Fibroblast of skin of left biceps (primary cell): Measurements from ENCODE around the gene GRIK1.
A peak's percentile ranks its signal among the peaks of the same experiment; 100 is the strongest.

Experiments
- DNase-seq, 2 experiments: peaks; one replicate each; pipeline ENCODE4 v3.0.0-alpha.2; 2013; ENCODE audit warnings: low read depth in 2 of 2

GRIK1 gene

GRCh38 chr21:29718081-29718815 is 221.5 kb downstream of the GRIK1 start:
- no peak for DNase-seq

- no peak for DNase-seq
Measured at GRCh38 chr21:29717659-29718058, 222.1 kb downstream of the GRIK1 start.

- no peak for DNase-seq
Measured at GRCh38 chr21:29716753-29717152, 223.0 kb downstream of the GRIK1 start.

- DNase-seq = no peak
Measured at GRCh38 chr21:29715089-29715488, 224.7 kb downstream of the GRIK1 start.

- DNase-seq = no peak
Measured at GRCh38 chr21:29712818-29713217, 227.0 kb downstream of the GRIK1 start.

- DNase-seq = no peak
Measured at GRCh38 chr21:29711236-29711635, 228.6 kb downstream of the GRIK1 start.

- no peak for DNase-seq
Measured at GRCh38 chr21:29710498-29710897, 229.3 kb downstream of the GRIK1 start.

GRCh38 chr21:29708401-29708800 is 231.4 kb downstream of the GRIK1 start:
- no peak for DNase-seq

GRCh38 chr21:29704719-29705118 is 235.1 kb downstream of the GRIK1 start:
- DNase-seq = peak; percentile 12 to 21

- no peak for DNase-seq
Measured at GRCh38 chr21:29701676-29702075, 238.1 kb downstream of the GRIK1 start.

GRCh38 chr21:29697555-29698193 is 242.1 kb downstream of the GRIK1 start:
- DNase-seq = no peak

- DNase-seq = no peak
Measured at GRCh38 chr21:29696937-29697336, 242.9 kb downstream of the GRIK1 start.

GRCh38 chr21:29691616-29692491 is 247.9 kb downstream of the GRIK1 start:
- DNase-seq = no peak

GRCh38 chr21:29689753-29690152 is 250.0 kb downstream of the GRIK1 start:
- DNase-seq = no peak

- DNase-seq = no peak
Measured at GRCh38 chr21:29684106-29684505, 255.7 kb downstream of the GRIK1 start.

- DNase-seq = no peak
Measured at GRCh38 chr21:29682800-29683199, 257.0 kb downstream of the GRIK1 start.

GRCh38 chr21:29680273-29680672 is 259.5 kb downstream of the GRIK1 start:
- DNase-seq = no peak

- DNase-seq = no peak
Measured at GRCh38 chr21:29678626-29679025, 261.2 kb downstream of the GRIK1 start.

- no peak for DNase-seq
Measured at GRCh38 chr21:29677326-29677725, 262.5 kb downstream of the GRIK1 start.

- no peak for DNase-seq
Measured at GRCh38 chr21:29676395-29676794, 263.4 kb downstream of the GRIK1 start.

- no peak for DNase-seq
Measured at GRCh38 chr21:29675451-29675850, 264.3 kb downstream of the GRIK1 start.

- DNase-seq = no peak
Measured at GRCh38 chr21:29674343-29674742, 265.5 kb downstream of the GRIK1 start.
